ENCODE data around the gene SPIB. TPM values are rescaled to one million over a fixed set of nuclear protein-coding genes. Genes with fewer than 3 reads are reported as not detected.

SPIB gene
- total RNA-seq, 5 donors from 2014 or later (not counting 1 experiment from before 2014, with no cell fraction given): 0.72 to 9.7 (median 4.1) TPM

DNA sequence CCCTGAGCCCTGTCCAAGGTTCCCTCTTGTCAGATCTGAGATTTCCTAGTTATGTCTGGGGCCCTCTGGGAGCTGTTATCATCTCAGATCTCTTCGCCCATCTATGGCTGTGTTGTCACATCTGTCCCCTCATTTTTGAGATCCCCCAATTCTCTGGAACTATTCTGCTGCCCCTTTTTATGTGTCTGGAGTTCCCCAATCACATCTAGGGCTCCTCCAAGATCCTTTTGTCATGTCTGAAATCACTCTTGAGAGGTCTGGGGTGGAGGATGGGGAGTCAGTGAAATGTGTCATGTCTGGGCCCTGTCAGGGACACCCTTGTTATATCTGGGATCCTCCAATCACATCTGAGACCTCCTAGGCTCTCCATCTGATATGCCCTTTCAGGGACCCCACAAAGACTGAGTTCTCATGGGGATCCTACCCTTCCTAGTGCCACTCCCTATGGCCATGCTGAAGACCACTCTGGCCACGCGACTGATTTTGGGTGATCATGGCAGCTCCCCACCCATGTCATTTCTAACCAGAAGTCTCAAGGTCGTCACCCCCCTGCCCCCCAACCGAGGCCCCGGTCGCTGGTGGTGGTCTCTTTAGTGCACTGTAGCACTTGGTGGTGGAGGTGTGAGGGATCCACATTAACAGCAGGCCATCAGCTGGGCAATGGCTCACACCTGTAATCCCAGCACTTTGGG, 10.2 kb downstream of the SPIB start:
- Histone ChIP-seq H3K27me3 (replicated peaks in 1 of 2; ENCODE audit: control insufficient read depth in 2 of 2, extremely low read depth in 1 of 2, insufficient read depth in 2 of 2, low read length in 1 of 2) (peaks cover 0 to 59% of the 10 kb centered on the region in 2 experiments), H3K4me3 (ENCODE audit: control insufficient read depth in 1 of 2, extremely low read depth in 1 of 2, low read length in 1 of 2) (no peak overlapping the region), H3K9me3 (no peaks in the 10 kb centered on the region), H3K27ac (ENCODE audit: low read length) (no peak overlapping the region), H3K4me1 (ENCODE audit: control insufficient read depth in 1 of 2, extremely low read depth in 1 of 2, insufficient read depth in 2 of 2, low read length in 2 of 2) (peaks cover 0 to 29% of the 10 kb centered on the region in 2 experiments), H3K36me3 (ENCODE audit: control insufficient read depth in 2 of 2, extremely low read depth in 1 of 2, insufficient read depth in 1 of 2, low read length in 1 of 2) (no peaks in the 10 kb centered on the region)
- peak overlapping the region in 1 of 2 donors; percentile 58 for H3K27ac Mint-ChIP-seq
- WGBS (ENCODE audit: insufficient coverage): 80% methylated on average over 1 of the region's 7 CpGs
- H3K27me3 Mint-ChIP-seq: peaks cover 5 to 11% of the 10 kb centered on the region in 2 donors
- POLR2A ChIA-PET: no interaction called here
- H3K4me3 Mint-ChIP-seq: peak overlapping the region; percentile 36 to 60 (median 42)
- H3K36me3 Mint-ChIP-seq: no peaks in the 10 kb centered on the region
- H3K4me1 Mint-ChIP-seq: peaks cover 10 to 23% (median 15%) of the 10 kb centered on the region in 3 donors
- ATAC-seq (replicated peaks in 1 of 4) (no peak), DNase-seq (no peak)
- no peaks in the 10 kb centered on the region for H3K9me3 Mint-ChIP-seq
- CTCF ChIA-PET: interaction anchor here in 1 of 2 donors (0.5 kb wide), 1 partner anchor 127 kb away, joined by 9 read pairs; no protein-coding TSS in a partner anchor

DNA sequence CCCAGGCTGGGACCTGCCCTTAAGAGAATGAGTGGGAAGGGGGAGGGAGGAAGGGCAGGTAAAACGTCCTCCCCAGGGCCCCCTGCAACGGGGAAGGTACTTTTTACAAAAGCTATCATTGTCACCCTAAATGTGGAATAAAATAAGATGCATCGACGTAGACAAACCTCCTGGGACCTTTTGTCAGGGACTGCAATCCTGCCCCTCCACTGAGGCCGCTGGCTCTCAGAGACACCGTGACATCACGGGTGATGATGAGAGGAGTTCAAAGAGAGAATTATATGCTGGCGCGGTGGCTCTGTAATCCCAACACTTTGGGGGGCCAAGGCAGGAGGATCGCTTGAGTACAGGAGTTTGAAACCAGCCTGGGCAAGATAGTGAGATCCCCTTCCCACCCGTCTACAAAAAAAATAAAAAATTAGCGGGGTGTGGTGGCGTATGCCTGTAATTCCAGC, 12.2 kb downstream of the SPIB start:
- Mint-ChIP-seq H3K4me1 (peaks cover 10 to 27% (median 15%) of the 10 kb centered on the region in 3 donors), H3K4me3 (peak overlapping the region; percentile 79 to 87 (median 85)), H3K27ac (peak overlapping the region in 1 of 2 donors; percentile 34), H3K9me3 (no peaks in the 10 kb centered on the region), H3K36me3 (no peaks in the 10 kb centered on the region), H3K27me3 (peaks cover 5 to 12% of the 10 kb centered on the region in 2 donors)
- ATAC-seq (replicated peaks in 1 of 4) (no peak), DNase-seq (peak in 1 of 35 experiments; percentile 15)
- ChIA-PET CTCF (no interaction called here), POLR2A (no interaction called here)
- Histone ChIP-seq H3K27ac (ENCODE audit: low read length) (no peak overlapping the region), H3K9me3 (no peaks in the 10 kb centered on the region), H3K4me1 (ENCODE audit: control insufficient read depth in 1 of 2, extremely low read depth in 1 of 2, insufficient read depth in 2 of 2, low read length in 2 of 2) (peaks cover 0 to 29% of the 10 kb centered on the region in 2 experiments), H3K27me3 (replicated peaks in 1 of 2; ENCODE audit: control insufficient read depth in 2 of 2, extremely low read depth in 1 of 2, insufficient read depth in 2 of 2, low read length in 1 of 2) (peaks cover 0 to 65% of the 10 kb centered on the region in 2 experiments), H3K36me3 (ENCODE audit: control insufficient read depth in 2 of 2, extremely low read depth in 1 of 2, insufficient read depth in 1 of 2, low read length in 1 of 2) (no peaks in the 10 kb centered on the region), H3K4me3 (ENCODE audit: control insufficient read depth in 1 of 2, extremely low read depth in 1 of 2, low read length in 1 of 2) (peak overlapping the region; percentile 62 to 67)
- no CpG with 5 or more reads among the region's 13 CpGs for WGBS (ENCODE audit: insufficient coverage)

DNA sequence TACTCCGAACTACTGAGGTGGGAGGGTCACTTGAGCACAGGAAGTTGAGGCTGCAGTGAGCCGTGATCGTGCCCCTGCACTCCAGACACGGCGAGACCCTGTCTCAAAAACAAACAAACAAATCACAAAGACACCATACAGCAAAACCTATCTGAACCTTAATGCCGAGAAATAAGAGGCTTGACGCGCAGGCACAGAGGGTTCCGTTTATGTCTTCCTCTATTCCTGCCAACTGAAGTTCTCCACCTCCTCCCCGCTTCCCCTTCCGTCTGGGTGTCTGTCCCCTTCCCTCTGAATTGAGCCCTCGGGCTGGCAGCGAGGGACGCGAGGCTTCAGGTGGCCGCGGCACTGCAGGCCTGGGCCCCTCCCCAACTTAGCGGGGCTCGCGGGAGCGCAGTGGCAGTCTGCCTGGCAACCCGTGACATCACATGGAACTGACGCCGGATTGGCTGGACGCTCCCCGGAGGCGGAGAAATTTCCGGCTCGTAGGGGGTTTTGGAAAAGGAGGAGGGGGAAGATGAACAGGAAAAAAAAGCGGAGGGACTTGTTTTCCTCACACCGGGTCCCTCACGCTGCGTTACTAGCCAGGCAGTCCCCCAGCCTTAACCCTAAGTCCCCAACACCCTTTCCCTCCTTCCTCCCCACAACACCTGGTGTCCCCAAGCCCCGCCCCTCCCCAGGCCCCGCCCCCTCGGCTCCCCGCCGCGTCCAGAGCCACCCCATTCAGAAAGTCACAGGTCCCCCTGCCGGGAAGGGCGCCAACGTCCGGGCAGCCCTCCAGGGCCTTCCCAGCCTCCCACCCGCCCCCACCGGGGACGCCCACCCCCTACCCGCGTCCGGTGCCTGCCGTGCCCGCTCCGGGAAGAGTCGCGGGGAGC, 12.8 kb downstream of the SPIB start:
- Mint-ChIP-seq H3K27me3 (peaks cover 5 to 15% of the 10 kb centered on the region in 2 donors), H3K4me3 (peak overlapping the region; percentile 79 to 87 (median 85)), H3K9me3 (no peaks in the 10 kb centered on the region), H3K4me1 (peaks cover 10 to 27% (median 15%) of the 10 kb centered on the region in 3 donors), H3K27ac (peak overlapping the region; percentile 43 to 68), H3K36me3 (no peaks in the 10 kb centered on the region)
- Histone ChIP-seq H3K36me3 (ENCODE audit: control insufficient read depth in 2 of 2, extremely low read depth in 1 of 2, insufficient read depth in 1 of 2, low read length in 1 of 2) (no peaks in the 10 kb centered on the region), H3K27me3 (replicated peaks in 1 of 2; ENCODE audit: control insufficient read depth in 2 of 2, extremely low read depth in 1 of 2, insufficient read depth in 2 of 2, low read length in 1 of 2) (peaks cover 0 to 69% of the 10 kb centered on the region in 2 experiments), H3K27ac (ENCODE audit: low read length) (peak overlapping the region; percentile 30), H3K9me3 (no peaks in the 10 kb centered on the region), H3K4me1 (ENCODE audit: control insufficient read depth in 1 of 2, extremely low read depth in 1 of 2, insufficient read depth in 2 of 2, low read length in 2 of 2) (peaks cover 0 to 29% of the 10 kb centered on the region in 2 experiments), H3K4me3 (ENCODE audit: control insufficient read depth in 1 of 2, extremely low read depth in 1 of 2, low read length in 1 of 2) (peak overlapping the region; percentile 62 to 67)
- POLR2A ChIA-PET: no interaction called here
- peak; percentile 51 to 94 (median 80) for DNase-seq
- ATAC-seq (replicated peaks in 1 of 4): peak; percentile 93 to 96 (median 95)
- CTCF ChIA-PET: no interaction called here
- 2% methylated on average over 26 of the region's 54 CpGs for WGBS (ENCODE audit: insufficient coverage)

DNA sequence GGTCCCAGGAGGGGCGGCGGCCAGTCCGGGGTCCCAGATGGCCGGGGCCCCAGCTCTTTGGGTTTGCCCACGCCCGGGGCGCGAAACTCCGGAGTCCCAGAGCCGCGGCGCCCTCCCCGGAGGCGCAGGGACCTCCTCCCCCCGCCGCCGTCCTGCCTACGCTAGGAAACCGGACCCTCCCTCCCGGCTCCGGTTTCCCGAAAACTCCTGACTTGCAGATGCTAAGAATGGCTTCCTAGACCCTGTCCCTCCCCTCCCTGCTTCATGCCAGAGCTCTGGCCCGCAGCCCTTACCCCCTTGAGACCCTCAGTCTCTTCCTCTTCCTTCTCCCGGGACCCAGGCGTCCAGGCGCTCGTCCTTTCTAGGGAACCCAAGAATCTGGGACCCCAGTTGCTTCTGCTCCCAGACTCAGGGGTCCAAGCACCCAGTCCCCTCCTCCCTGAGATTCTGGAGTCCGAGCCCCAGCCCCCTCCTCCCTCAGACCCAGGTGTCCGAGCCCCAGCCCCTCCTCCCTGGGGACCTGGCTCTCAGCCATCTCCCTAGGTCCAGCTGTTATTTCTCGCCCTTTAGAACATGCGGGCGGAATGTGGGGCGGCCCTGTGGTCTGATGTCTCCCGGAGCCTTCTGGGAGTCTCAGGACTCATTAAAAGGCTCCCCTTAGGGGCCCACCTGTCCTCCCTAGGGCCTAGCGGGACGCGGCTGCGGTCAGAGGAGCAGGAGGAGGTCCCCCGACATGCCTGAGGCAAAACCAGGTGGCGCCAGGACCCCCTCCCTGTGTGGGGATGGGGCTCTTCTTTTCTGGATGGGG, 13.7 kb downstream of the SPIB start, which contains the start of gene MYBPC2:
Gene MYBPC2 (plus strand): TSS at position 672 of the 808 bp plus-strand sequence. CDS start 62 bp downstream, at position 734.
- H3K9me3 Mint-ChIP-seq: no peaks in the 10 kb centered on the region
- H3K27me3 ChIP-seq (replicated peaks in 1 of 2; ENCODE audit: control insufficient read depth in 2 of 2, extremely low read depth in 1 of 2, insufficient read depth in 2 of 2, low read length in 1 of 2): peaks cover 0 to 63% of the 10 kb centered on the region in 2 experiments
- WGBS (ENCODE audit: insufficient coverage): 3% methylated on average over 35 of the region's 40 CpGs
- peaks cover 0 to 28% of the 10 kb centered on the region in 2 experiments for H3K4me1 ChIP-seq (ENCODE audit: control insufficient read depth in 1 of 2, extremely low read depth in 1 of 2, insufficient read depth in 2 of 2, low read length in 2 of 2)
- DNase-seq (peak in 2 of 35 experiments; percentile 12 to 25), ATAC-seq (replicated peaks in 1 of 4) (peak in 2 of 4 experiments; percentile 3 to 7)
- ChIA-PET POLR2A (no interaction called here), CTCF (interaction anchor here in 1 of 2 donors (0.5 kb wide), 1 partner anchor 68 kb away, joined by 4 read pairs; no protein-coding TSS in a partner anchor)
- peak within 1 kb of the TSS; percentile 62 to 67 for H3K4me3 ChIP-seq (ENCODE audit: control insufficient read depth in 1 of 2, extremely low read depth in 1 of 2, low read length in 1 of 2)
- peak within 1 kb of the TSS; percentile 79 to 87 (median 85) for H3K4me3 Mint-ChIP-seq
- peaks cover 10 to 27% (median 15%) of the 10 kb centered on the region in 3 donors for H3K4me1 Mint-ChIP-seq
- peak within 1 kb of the TSS; percentile 43 to 68 for H3K27ac Mint-ChIP-seq
- H3K36me3 ChIP-seq (ENCODE audit: control insufficient read depth in 2 of 2, extremely low read depth in 1 of 2, insufficient read depth in 1 of 2, low read length in 1 of 2): no peaks in the 10 kb centered on the region
- H3K9me3 ChIP-seq: no peaks in the 10 kb centered on the region
- H3K27ac ChIP-seq (ENCODE audit: low read length): peak within 1 kb of the TSS; percentile 30
- H3K27me3 Mint-ChIP-seq: peaks cover 10 to 15% of the 10 kb centered on the region in 2 donors
- H3K36me3 Mint-ChIP-seq: no peaks in the 10 kb centered on the region

DNA sequence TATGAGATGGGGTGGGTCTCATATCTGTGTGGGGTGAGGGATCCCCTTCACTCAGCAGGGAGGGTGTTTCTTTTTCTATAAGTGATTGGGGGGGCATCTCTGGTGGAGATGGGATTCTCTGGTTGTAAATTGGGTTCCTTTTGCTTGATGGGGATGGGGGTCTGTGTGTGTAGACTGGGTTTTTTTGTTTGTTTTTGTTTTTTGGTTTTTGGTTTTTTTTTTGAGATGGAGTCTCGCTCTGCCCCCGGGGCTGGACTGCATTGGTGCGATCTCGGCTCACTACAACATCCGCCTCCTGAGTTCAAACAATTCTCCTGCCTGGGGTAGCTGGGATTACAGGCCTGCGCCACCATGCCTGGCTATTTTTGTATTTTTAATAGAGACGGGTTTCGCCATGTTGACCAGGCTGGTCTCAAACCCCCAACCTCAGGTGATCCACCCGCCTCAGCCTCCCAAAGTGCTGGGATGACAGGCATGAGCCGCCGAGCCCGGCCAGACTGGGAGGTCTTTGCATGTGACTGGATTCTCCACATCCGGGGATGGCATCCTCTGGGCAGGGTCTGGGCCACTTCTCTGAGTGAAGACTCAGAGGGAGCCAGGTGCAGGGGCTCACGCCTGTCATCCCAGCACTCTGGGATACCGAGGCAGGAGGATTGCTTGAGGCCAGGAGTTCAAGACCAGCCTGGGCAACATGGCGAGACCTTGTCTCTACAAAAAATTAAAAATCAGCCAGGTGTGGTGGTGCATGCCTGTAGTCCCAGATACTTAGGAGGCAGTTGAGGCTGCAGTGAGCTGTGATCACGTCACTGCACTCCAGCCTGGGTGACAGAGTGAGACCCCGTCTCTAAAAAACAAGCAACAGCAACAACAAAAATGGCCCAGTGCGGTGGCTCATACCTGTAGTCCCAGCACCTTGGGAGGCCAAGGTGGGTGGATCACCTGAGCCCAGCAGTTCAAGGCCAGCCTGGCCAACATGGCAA, 14.8 kb downstream of the SPIB start:
- no peak for DNase-seq
- peaks cover 10 to 22% (median 15%) of the 10 kb centered on the region in 3 donors for H3K4me1 Mint-ChIP-seq
- CTCF ChIA-PET: no interaction called here

More for the DNA sequence above, 14.8 kb downstream of the SPIB start:
- H3K36me3 Mint-ChIP-seq: no peaks in the 10 kb centered on the region
- H3K27me3 Mint-ChIP-seq: peaks cover 10 to 19% of the 10 kb centered on the region in 2 donors
- 88% methylated on average over 16 of the region's 19 CpGs for WGBS (ENCODE audit: insufficient coverage)
- H3K36me3 ChIP-seq (ENCODE audit: control insufficient read depth in 2 of 2, extremely low read depth in 1 of 2, insufficient read depth in 1 of 2, low read length in 1 of 2): no peaks in the 10 kb centered on the region
- POLR2A ChIA-PET: no interaction called here
- no peak overlapping the region for H3K27ac ChIP-seq (ENCODE audit: low read length)
- peaks cover 0 to 52% of the 10 kb centered on the region in 2 experiments for H3K27me3 ChIP-seq (replicated peaks in 1 of 2; ENCODE audit: control insufficient read depth in 2 of 2, extremely low read depth in 1 of 2, insufficient read depth in 2 of 2, low read length in 1 of 2)
- H3K4me3 ChIP-seq (ENCODE audit: control insufficient read depth in 1 of 2, extremely low read depth in 1 of 2, low read length in 1 of 2): no peak overlapping the region
- H3K9me3 Mint-ChIP-seq: no peaks in the 10 kb centered on the region
- no peak for ATAC-seq (replicated peaks in 1 of 4)
- no peak overlapping the region for H3K27ac Mint-ChIP-seq
- H3K4me3 Mint-ChIP-seq: peak overlapping the region; percentile 52 to 79 (median 70)
- no peaks in the 10 kb centered on the region for H3K9me3 ChIP-seq
- peaks cover 0 to 18% of the 10 kb centered on the region in 2 experiments for H3K4me1 ChIP-seq (ENCODE audit: control insufficient read depth in 1 of 2, extremely low read depth in 1 of 2, insufficient read depth in 2 of 2, low read length in 2 of 2)

All from T-cell (primary cell).